ENCODE measurements around the gene RAB17.

Gene RAB17

GRCh38 chr2:237533668-237534161 lies 56.8 kb downstream of the RAB17 start:
- FAIRE-seq, result no peak

- no peak for FAIRE-seq
Measured at GRCh38 chr2:237532160-237532559, 58.4 kb downstream of the RAB17 start.

DNA sequence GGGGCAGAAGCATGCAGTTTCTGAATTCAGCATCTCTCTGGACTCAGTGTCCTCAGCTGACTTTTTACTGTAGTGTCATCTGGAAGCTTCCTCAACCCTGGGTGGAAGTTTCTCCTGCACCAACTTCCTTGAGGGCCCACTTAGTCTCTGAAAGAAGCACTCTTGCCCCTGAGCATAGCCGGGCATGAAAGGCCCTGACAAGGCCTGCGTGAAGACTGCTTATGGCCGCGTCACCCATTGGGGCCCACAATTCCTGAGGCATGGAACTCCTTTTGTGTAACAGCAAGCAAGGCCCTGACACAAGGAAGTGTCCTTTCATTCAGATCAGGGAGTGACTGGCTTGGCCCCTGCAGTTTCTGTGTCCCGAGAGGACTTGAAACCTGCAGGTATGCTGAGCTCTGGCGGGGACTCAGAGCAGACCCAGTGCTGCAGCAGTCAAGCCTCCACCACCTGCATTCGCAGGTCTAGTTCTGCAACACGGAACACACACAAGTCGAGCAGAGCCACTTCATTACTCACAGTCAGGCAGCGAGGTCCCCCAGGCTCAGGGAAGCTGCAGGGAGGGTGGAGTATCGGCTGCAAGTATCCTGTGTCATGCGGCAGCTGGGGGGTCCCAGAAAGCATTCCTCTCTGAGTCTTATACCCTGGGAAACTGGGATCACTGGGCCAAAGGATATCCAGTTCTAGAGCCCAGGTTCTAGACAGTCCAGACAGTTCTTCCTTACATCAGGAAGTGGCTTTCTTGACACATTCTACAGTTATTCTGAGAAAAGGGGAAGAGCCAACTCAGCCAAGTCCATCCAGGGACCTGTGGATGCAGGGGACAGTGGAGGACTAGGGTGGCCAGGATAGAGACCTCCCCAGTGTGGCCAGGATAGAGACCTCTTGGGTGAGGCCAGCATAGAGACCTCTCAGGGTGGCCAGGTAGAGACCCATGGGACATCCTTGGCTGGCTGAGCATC lies 59.8 kb downstream of the RAB17 start:
- no peak for FAIRE-seq

DNA sequence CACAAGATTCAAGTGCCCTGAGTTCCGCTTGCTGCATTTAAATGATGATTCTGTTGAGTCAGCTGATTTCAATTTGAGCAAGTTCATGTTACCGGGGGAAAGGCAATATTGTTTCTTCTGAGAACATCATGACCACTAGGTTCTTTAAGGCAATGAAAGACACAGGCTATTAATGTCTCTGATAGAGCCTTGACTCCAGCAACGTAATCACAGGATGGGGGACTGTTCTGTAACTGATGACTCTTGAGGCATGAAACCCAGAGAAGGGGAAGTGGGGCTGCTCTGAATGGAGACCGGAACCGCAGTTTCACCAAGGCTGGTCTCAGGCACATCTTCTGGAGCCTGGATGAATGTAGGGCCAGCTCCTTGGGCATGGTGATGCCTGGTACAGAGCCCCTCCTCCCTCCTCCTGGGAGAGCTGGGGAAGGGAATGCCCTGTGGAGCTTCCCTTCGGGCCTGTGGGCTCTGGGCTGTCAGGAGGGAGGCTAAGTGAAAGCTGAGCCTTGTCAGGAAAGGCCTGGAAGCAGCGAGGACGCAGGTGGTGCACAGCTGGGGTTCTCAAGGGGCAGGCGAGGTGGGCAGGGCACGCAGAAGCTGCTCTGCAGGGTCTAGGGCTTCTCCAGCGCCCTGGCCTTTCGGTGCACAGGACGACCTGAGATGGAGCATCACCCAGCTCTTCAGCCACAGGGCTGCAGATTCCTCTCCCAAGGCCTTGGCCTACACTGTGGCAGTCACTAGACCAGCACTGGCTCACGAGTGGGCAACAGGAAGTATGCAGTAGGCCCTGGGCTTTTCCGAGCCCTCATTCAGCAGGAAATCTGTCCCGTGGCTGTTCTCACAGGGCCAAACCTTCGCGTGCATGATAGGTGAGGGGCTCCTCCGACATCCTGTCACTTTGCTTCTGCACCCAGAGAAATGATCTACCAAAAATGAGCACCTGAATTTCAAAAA lies 60.8 kb downstream of the RAB17 start:
- no peak for FAIRE-seq

DNA sequence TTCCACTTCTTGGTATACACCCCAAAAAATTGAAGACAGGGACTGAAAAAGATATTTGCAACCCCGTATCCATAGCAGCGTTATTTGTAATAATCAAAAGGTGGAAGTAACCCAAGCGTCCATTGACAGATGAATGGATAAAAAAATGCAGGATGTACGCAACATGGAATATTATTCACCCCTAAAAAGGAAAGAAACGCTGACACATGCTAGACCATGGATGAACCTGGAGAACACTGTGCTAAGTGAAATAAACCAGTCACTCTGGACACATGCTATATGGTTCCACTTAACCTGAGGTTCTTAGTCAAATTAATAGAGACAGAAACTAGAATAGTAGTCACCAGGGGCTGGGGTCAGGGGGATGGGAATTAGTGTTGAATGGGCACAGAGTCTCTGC lies 62.8 kb downstream of the RAB17 start:
- no peak for FAIRE-seq

DNA sequence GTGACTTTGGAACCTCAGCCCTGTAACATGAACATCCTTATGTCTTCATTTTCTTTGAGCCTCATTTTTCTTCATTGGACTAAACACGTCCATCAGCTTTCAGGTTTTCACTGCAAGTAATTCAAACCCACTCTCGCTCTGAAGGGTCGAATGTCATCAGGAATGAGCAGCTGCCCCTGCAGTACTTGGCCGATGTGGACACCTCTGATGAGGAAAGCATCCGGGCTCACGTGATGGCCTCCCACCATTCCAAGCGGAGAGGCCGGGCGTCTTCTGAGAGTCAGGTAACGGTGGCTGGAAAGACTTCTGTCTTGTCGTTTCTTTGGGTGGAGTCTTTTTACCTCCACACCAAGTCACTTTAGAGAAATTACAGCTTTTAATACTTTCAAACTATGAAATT lies 63.3 kb downstream of the RAB17 start:
- no peak for FAIRE-seq

GRCh38 chr2:237525559-237526157 lies 64.9 kb downstream of the RAB17 start:
- FAIRE-seq, result no peak

DNA sequence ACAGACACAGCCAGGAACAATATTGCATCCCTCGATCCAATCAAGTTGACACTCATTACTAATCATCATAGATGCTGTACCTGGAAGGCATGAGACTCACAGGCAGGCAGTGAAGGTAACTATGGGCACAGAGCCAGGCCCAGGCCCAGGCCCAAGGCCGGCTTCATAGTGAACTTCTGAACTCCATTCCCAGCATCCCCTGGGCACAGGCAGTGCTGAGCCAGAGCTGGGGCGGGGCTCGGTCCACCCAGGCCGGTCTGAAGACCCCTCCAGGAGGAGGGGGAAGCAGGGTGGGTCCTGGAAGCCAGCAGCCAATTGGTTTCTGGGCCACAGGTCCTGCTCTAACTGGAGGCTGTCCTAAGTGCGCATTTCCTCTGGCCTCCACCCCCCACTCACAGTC lies 65.9 kb downstream of the RAB17 start:
- no peak for FAIRE-seq

Measured in TTC549 (cell line).